Measurements from ENCODE around the gene RRM1. TPM values are rescaled to one million over a fixed set of nuclear protein-coding genes. Genes with fewer than 3 reads are reported as not detected.

RRM1 gene
- total RNA-seq, 1 experiment from 2014 or later, result 88.8 TPM

DNA sequence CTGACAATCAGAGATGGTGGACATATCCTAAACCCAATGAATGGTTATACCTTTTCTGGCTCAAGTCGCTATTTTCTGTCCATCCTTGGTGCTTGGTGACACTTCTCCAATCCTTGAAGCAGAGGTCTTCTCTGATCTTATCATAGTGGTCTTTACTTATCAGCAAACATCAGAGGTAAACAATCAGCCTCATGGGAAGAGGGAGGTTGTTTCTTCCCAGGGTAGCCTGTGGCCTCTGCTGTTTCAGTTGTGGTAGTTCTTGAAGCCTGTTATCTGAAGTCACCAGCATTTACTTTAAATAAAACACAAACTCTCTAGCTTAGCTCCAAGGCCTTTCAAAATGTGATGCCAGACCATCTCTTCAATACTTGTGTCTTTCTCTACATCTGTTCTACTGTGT, 66.7 kb downstream of the RRM1 start:
- no peak for DNase-seq (ENCODE audit: low spot score)
- Mint-ChIP-seq H3K27me3 (ENCODE audit: low read depth) (peaks cover 54% of the 10 kb centered on the region), H3K36me3 (no peaks in the 10 kb centered on the region), H3K4me3 (no peak overlapping the region), H3K9me3 (peaks cover 16% of the 10 kb centered on the region), H3K4me1 (peaks cover 6% of the 10 kb centered on the region), H3K27ac (no peak overlapping the region)
- no peak for ATAC-seq
- TF ChIP-seq ZNF416 (CRISPR knock-in tag; IDR thresholded peaks at IDR 0.05) (no peak), ZNF121 (CRISPR knock-in tag; IDR thresholded peaks at IDR 0.05) (no peak)
- TF ChIP-seq, protein P1, sequence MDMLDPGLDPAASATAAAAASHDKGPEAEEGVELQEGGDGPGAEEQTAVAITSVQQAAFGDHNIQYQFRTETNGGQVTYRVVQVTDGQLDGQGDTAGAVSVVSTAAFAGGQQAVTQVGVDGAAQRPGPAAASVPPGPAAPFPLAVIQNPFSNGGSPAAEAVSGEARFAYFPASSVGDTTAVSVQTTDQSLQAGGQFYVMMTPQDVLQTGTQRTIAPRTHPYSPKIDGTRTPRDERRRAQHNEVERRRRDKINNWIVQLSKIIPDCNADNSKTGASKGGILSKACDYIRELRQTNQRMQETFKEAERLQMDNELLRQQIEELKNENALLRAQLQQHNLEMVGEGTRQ (CRISPR knock-in tag; IDR thresholded peaks at IDR 0.05), result no peak
- CTCF ChIA-PET, result no interaction called here
- POLR2A ChIA-PET, result no interaction called here

DNA sequence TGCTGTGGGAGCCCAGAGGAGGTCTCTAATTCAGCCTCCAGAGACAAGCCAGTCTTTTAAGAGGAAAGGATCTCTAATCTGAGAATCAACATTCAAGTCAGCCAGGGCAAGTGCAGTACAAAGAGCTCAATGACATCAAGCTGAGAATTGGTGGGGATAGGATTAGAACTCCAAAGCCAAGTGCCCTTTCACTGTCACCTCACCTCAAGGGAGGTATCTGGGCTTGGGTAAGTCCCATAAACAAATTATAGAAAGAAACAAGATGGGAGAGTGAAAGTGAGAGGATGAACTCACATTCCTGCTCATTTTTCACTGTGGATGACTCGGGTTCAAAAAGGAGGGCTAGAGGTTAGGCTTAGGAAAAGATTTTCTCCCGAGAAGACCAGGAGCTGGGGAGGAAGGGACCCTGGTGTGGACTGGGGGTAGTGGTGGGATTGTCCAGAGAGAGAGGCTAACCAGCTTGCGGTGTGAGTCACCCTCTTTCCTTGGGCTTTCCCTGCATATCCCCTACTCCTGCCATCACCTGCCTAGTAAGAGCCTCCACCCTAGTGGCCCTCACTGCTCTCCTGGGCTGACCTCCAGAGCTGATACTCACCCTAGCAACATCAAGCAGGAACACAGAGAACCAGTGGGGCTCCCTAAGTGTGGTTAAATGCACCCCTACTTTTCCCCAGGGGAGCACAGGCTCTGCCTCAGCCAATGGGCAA, 70.4 kb downstream of the RRM1 start:
- ChIA-PET POLR2A (no interaction called here), CTCF (no interaction called here)
- no peak overlapping the region for H3K4me3 Mint-ChIP-seq
- no peaks in the 10 kb centered on the region for H3K4me1 Mint-ChIP-seq
- ATAC-seq, result no peak
- H3K9me3 Mint-ChIP-seq, result peaks cover 34% of the 10 kb centered on the region
- peaks cover 5% of the 10 kb centered on the region; the same call in 1 of the 2 replicates for H3K36me3 Mint-ChIP-seq
- peaks cover 77% of the 10 kb centered on the region for H3K27me3 Mint-ChIP-seq (ENCODE audit: low read depth)
- TF ChIP-seq, protein P2, sequence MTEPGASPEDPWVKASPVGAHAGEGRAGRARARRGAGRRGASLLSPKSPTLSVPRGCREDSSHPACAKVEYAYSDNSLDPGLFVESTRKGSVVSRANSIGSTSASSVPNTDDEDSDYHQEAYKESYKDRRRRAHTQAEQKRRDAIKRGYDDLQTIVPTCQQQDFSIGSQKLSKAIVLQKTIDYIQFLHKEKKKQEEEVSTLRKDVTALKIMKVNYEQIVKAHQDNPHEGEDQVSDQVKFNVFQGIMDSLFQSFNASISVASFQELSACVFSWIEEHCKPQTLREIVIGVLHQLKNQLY (CRISPR knock-in tag; IDR thresholded peaks at IDR 0.05), result no peak
- no peak for TF ChIP-seq SMAD3 (CRISPR knock-in tag; IDR thresholded peaks at IDR 0.05; ENCODE audit: borderline replicate concordance)
- no peak for TF ChIP-seq SP1 (CRISPR knock-in tag; conservative IDR thresholded peaks at IDR 0.05)
- TF ChIP-seq, protein P3, sequence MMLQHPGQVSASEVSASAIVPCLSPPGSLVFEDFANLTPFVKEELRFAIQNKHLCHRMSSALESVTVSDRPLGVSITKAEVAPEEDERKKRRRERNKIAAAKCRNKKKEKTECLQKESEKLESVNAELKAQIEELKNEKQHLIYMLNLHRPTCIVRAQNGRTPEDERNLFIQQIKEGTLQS (CRISPR knock-in tag; conservative IDR thresholded peaks at IDR 0.05), result no peak
- TF ChIP-seq, protein P4, sequence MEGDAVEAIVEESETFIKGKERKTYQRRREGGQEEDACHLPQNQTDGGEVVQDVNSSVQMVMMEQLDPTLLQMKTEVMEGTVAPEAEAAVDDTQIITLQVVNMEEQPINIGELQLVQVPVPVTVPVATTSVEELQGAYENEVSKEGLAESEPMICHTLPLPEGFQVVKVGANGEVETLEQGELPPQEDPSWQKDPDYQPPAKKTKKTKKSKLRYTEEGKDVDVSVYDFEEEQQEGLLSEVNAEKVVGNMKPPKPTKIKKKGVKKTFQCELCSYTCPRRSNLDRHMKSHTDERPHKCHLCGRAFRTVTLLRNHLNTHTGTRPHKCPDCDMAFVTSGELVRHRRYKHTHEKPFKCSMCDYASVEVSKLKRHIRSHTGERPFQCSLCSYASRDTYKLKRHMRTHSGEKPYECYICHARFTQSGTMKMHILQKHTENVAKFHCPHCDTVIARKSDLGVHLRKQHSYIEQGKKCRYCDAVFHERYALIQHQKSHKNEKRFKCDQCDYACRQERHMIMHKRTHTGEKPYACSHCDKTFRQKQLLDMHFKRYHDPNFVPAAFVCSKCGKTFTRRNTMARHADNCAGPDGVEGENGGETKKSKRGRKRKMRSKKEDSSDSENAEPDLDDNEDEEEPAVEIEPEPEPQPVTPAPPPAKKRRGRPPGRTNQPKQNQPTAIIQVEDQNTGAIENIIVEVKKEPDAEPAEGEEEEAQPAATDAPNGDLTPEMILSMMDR (IDR thresholded peaks at IDR 0.05), result no peak
- TF ChIP-seq, protein P5, sequence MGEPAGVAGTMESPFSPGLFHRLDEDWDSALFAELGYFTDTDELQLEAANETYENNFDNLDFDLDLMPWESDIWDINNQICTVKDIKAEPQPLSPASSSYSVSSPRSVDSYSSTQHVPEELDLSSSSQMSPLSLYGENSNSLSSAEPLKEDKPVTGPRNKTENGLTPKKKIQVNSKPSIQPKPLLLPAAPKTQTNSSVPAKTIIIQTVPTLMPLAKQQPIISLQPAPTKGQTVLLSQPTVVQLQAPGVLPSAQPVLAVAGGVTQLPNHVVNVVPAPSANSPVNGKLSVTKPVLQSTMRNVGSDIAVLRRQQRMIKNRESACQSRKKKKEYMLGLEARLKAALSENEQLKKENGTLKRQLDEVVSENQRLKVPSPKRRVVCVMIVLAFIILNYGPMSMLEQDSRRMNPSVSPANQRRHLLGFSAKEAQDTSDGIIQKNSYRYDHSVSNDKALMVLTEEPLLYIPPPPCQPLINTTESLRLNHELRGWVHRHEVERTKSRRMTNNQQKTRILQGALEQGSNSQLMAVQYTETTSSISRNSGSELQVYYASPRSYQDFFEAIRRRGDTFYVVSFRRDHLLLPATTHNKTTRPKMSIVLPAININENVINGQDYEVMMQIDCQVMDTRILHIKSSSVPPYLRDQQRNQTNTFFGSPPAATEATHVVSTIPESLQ (CRISPR knock-in tag; IDR thresholded peaks at IDR 0.05), result no peak
- no peak for TF ChIP-seq ELF4 (CRISPR knock-in tag; IDR thresholded peaks at IDR 0.05; ENCODE audit: low read depth)
- no peak for TF ChIP-seq KAT7 (CRISPR knock-in tag; IDR thresholded peaks at IDR 0.05; ENCODE audit: borderline replicate concordance)
- DNase-seq (ENCODE audit: low spot score), result no peak
- no peak overlapping the region for H3K27ac Mint-ChIP-seq

DNA sequence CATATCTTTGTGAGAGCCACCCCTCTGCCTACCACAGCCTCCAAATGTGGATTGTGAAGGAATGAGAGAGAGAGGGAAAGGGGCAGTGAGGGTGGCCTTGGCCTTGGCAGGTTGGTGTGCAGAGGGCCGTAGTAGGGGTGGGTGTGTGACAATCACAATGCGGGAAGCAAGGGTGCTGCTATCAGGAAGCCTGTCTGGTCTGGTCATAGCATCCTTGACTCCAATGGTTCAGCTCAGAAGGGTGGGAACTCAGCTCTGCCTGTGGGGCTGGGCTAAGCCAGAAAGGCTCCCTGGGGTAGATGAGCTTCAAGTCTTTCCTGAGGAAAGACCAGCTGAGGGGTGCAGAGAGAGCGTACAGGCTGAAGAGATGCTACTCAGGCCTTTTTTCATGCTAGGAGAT, 72.7 kb downstream of the RRM1 start:
- H3K4me3 Mint-ChIP-seq, result no peak overlapping the region
- H3K4me1 Mint-ChIP-seq, result no peaks in the 10 kb centered on the region
- peaks cover 5% of the 10 kb centered on the region; the same call in 1 of the 2 replicates for H3K36me3 Mint-ChIP-seq
- peaks cover 56% of the 10 kb centered on the region for H3K27me3 Mint-ChIP-seq (ENCODE audit: low read depth)
- no peak overlapping the region for H3K27ac Mint-ChIP-seq
- POLR2A ChIA-PET, result no interaction called here
- ATAC-seq (no peak), DNase-seq (ENCODE audit: low spot score) (no peak)
- peaks cover 34% of the 10 kb centered on the region for H3K9me3 Mint-ChIP-seq
- CTCF ChIA-PET, result interaction anchor here (1.0 kb wide), 1 partner anchor 15 kb away, joined by 4 read pairs; no protein-coding TSS in a partner anchor
- TF ChIP-seq, protein P6, sequence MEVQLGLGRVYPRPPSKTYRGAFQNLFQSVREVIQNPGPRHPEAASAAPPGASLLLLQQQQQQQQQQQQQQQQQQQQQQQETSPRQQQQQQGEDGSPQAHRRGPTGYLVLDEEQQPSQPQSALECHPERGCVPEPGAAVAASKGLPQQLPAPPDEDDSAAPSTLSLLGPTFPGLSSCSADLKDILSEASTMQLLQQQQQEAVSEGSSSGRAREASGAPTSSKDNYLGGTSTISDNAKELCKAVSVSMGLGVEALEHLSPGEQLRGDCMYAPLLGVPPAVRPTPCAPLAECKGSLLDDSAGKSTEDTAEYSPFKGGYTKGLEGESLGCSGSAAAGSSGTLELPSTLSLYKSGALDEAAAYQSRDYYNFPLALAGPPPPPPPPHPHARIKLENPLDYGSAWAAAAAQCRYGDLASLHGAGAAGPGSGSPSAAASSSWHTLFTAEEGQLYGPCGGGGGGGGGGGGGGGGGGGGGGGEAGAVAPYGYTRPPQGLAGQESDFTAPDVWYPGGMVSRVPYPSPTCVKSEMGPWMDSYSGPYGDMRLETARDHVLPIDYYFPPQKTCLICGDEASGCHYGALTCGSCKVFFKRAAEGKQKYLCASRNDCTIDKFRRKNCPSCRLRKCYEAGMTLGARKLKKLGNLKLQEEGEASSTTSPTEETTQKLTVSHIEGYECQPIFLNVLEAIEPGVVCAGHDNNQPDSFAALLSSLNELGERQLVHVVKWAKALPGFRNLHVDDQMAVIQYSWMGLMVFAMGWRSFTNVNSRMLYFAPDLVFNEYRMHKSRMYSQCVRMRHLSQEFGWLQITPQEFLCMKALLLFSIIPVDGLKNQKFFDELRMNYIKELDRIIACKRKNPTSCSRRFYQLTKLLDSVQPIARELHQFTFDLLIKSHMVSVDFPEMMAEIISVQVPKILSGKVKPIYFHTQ (CRISPR knock-in tag; IDR thresholded peaks at IDR 0.05), result no peak
- TF ChIP-seq, protein P7, sequence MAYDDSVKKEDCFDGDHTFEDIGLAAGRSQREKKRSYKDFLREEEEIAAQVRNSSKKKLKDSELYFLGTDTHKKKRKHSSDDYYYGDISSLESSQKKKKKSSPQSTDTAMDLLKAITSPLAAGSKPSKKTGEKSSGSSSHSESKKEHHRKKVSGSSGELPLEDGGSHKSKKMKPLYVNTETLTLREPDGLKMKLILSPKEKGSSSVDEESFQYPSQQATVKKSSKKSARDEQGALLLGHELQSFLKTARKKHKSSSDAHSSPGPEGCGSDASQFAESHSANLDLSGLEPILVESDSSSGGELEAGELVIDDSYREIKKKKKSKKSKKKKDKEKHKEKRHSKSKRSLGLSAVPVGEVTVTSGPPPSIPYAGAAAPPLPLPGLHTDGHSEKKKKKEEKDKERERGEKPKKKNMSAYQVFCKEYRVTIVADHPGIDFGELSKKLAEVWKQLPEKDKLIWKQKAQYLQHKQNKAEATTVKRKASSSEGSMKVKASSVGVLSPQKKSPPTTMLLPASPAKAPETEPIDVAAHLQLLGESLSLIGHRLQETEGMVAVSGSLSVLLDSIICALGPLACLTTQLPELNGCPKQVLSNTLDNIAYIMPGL (CRISPR knock-in tag; IDR thresholded peaks at IDR 0.05), result no peak
- TF ChIP-seq SMAD4 (CRISPR knock-in tag; IDR thresholded peaks at IDR 0.05), result no peak
- TF ChIP-seq TCF7 (CRISPR knock-in tag; IDR thresholded peaks at IDR 0.05; ENCODE audit: low read depth), result no peak
- TF ChIP-seq, protein P8, sequence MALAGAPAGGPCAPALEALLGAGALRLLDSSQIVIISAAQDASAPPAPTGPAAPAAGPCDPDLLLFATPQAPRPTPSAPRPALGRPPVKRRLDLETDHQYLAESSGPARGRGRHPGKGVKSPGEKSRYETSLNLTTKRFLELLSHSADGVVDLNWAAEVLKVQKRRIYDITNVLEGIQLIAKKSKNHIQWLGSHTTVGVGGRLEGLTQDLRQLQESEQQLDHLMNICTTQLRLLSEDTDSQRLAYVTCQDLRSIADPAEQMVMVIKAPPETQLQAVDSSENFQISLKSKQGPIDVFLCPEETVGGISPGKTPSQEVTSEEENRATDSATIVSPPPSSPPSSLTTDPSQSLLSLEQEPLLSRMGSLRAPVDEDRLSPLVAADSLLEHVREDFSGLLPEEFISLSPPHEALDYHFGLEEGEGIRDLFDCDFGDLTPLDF (CRISPR knock-in tag; IDR thresholded peaks at IDR 0.05), result no peak
- no peak for TF ChIP-seq IRF2 (CRISPR knock-in tag; IDR thresholded peaks at IDR 0.05; ENCODE audit: borderline replicate concordance, low read depth)
- TF ChIP-seq, protein P5 (CRISPR knock-in tag; IDR thresholded peaks at IDR 0.05), result no peak

Data from WTC11 (cell line).